ENCODE data around the gene UTP25.
"Not testable (repeated sequence)": the region's sequence is repeated elsewhere in the genome, so short reads cannot be mapped to it uniquely, and the experiment has no call there.

DNA sequence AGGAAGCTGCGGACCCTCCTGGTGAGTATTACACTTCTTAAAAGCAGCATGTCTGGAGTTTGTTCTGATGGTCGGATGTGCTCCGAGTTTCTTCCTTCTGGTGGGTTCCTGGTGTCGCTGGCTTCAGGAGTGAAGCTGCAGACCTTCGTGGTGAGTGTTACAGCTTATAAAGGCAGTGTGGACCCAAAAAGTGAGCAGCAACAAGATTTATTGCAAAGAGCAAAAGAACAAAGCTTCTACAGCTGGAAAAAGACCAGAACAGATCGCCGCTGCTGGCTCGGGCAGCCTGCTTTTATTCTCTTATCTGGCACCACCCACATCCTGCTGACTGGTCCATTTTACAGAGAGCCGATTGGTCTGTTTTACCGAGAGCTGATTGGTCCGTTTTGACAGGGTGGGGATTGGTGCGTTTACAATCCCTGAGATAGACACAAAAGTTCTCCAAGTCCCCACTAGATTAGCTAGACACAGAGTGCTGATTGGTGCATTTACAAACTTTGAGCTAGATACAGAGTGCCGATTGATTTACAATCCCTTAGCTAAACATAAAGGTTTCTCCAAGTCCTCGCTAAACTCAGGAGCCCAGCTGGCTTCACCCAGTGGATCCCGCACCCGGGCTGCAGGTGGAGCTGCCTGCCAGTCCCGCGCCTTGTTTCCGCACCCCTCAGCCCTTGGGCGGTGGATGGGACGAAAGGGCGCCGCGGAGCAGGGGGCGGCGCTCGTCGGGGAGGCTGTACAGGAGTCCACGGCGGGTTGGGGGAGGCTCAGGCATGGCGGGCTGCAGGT lies 60.7 kb downstream of the UTP25 start:
- TF ChIP-seq, protein P1, sequence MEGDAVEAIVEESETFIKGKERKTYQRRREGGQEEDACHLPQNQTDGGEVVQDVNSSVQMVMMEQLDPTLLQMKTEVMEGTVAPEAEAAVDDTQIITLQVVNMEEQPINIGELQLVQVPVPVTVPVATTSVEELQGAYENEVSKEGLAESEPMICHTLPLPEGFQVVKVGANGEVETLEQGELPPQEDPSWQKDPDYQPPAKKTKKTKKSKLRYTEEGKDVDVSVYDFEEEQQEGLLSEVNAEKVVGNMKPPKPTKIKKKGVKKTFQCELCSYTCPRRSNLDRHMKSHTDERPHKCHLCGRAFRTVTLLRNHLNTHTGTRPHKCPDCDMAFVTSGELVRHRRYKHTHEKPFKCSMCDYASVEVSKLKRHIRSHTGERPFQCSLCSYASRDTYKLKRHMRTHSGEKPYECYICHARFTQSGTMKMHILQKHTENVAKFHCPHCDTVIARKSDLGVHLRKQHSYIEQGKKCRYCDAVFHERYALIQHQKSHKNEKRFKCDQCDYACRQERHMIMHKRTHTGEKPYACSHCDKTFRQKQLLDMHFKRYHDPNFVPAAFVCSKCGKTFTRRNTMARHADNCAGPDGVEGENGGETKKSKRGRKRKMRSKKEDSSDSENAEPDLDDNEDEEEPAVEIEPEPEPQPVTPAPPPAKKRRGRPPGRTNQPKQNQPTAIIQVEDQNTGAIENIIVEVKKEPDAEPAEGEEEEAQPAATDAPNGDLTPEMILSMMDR (IDR thresholded peaks at IDR 0.05): not testable (repeated sequence)
- not testable (repeated sequence) for TF ChIP-seq POLR2A (IDR thresholded peaks at IDR 0.05)

Measured in stomach (tissue), 4 donors.